Calu3 (cell line): ENCODE measurements around the gene CDKN2AIP. TPM values are rescaled to one million over a fixed set of nuclear protein-coding genes. Genes with fewer than 3 reads are reported as not detected.

Source experiments
- BruUV-seq: library from RNA; stranded (reverse); fragments of 400-500 nt; replicated peaks from 2 replicates; lab custom pipeline; 2021; lab: Mats Ljungman, UMichigan
- CTCF ChIA-PET: fragments of 300-600 bp; sonication (Branson Sonifier 250); formaldehyde crosslinking; loops from one replicate; lab custom pipeline; 2022; ENCODE audit warnings: antibody characterized with exemption; lab: Charles Lee
- DNase-seq: peaks from one replicate; pipeline ENCODE4 v3.0.0; 2022
- H3K27ac Mint-ChIP-seq: one replicate; pipeline ENCODE4 v1.8.0; 2022; ENCODE audit warnings: mixed read lengths; ENCODE audit not compliant: unreplicated experiment
- H3K27me3 Mint-ChIP-seq: one replicate; pipeline ENCODE4 v1.8.0; 2022; ENCODE audit warnings: mixed read lengths; ENCODE audit not compliant: unreplicated experiment
- H3K36me3 Mint-ChIP-seq: one replicate; pipeline ENCODE4 v1.8.0; 2022; ENCODE audit warnings: mild to moderate bottlenecking, moderate library complexity, mixed read lengths; ENCODE audit not compliant: insufficient read depth, unreplicated experiment
- H3K4me1 Mint-ChIP-seq: one replicate; pipeline ENCODE4 v1.8.0; 2022; ENCODE audit warnings: mild to moderate bottlenecking, low read depth, mixed read lengths; ENCODE audit not compliant: unreplicated experiment
- H3K4me3 Mint-ChIP-seq: one replicate; pipeline ENCODE4 v1.8.0; 2022; ENCODE audit warnings: mild to moderate bottlenecking, low read depth, moderate library complexity, mixed read lengths; ENCODE audit not compliant: unreplicated experiment
- H3K9me3 Mint-ChIP-seq: one replicate; pipeline ENCODE4 v1.8.0; 2022; ENCODE audit warnings: low read depth, mixed read lengths; ENCODE audit not compliant: unreplicated experiment
- CTCF ChIP-seq: fragments of 200-600 bp; IDR thresholded peaks from one replicate; pipeline ENCODE4 v1.8.0; 2022; ENCODE audit warnings: antibody characterized with exemption; ENCODE audit not compliant: unreplicated experiment
- intact Hi-C: fragments of 100-400 bp; cut with micrococcal nuclease; formaldehyde crosslinking; loops from one replicate; pipeline ENCODE4 v1.10.0; 2022; ENCODE audit not compliant: unreplicated experiment
- total RNA-seq: library from RNA; stranded (reverse); gene quantifications from 2 replicates; pipeline ENCODE4 v1.2.3, GENCODE V29; 2022

The CDKN2AIP gene
- total RNA-seq, 1 experiment from 2014 or later: 17.5 TPM

- intact Hi-C loops: no loop called here
- CTCF ChIA-PET: interaction anchor here (0.5 kb wide), 1 partner anchor 207 kb away, joined by 4 read pairs; no protein-coding TSS in a partner anchor
Observed at GRCh38 chr4:183495184-183495583, 50.7 kb downstream of the CDKN2AIP start.

More at GRCh38 chr4:183495184-183495583, 50.7 kb downstream of the CDKN2AIP start:
- Mint-ChIP-seq H3K9me3 (peaks cover 7% of the 10 kb centered on the region), H3K4me3 (no peak overlapping the region), H3K36me3 (no peaks in the 10 kb centered on the region), H3K27me3 (no peaks in the 10 kb centered on the region), H3K4me1 (peaks cover 29% of the 10 kb centered on the region), H3K27ac (no peak overlapping the region)
- BruUV-seq: no TSS peak
- TF ChIP-seq CTCF: no peak
- DNase-seq: no peak

Other genes with a start within 250 kb of the CDKN2AIP start
- not detected in 2 replicates for gene CLDN22, start 124.4 kb upstream of the CDKN2AIP start, total RNA-seq
- not detected in 2 replicates for gene CLDN24, start 122.2 kb upstream of the CDKN2AIP start, total RNA-seq
- gene ING2, start 60.4 kb downstream of the CDKN2AIP start, total RNA-seq: 12.1 and 16.1 TPM in 2 replicates
- gene RWDD4, start 214.5 kb downstream of the CDKN2AIP start, total RNA-seq: 13.0 and 15.9 TPM in 2 replicates
- gene TRAPPC11, start 214.7 kb downstream of the CDKN2AIP start, total RNA-seq: 20.0 and 21.5 TPM in 2 replicates